IPS-NIHi7 (cell line): ENCODE results near the gene TBC1D26.
A peak's percentile ranks its signal among the peaks of the same experiment; 100 is the strongest.
"Not testable (repeated sequence)": the region's sequence is repeated elsewhere in the genome, so short reads cannot be mapped to it uniquely, and the experiment has no call there.

ENCODE experiments used
- DNase-seq: peaks from one replicate; pipeline ENCODE4 v3.0.0; 2012; ENCODE audit warnings: mixed read lengths; ENCODE audit errors: extremely low spot score

The TBC1D26 gene

DNA sequence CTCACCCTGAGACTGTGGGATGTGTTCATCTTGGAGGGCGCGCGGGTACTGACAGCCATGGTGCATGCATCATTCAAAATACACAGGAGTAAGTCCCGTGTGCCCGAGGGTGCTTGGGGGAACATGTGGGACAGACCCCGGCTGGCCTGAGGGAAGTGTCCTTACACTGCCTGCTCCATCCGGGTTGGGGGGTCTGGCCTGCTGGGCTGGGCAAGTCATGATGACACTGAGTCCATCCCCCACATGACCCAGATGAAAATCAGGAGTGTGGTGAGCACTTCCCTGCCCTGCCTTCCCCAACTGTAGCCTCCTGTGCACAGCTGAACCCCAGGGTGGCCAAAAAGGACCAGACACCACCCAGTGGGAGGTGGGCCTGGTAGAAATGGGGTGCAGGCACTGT lies 10.8 kb downstream of the TBC1D26 start:
- no peak for DNase-seq

DNA sequence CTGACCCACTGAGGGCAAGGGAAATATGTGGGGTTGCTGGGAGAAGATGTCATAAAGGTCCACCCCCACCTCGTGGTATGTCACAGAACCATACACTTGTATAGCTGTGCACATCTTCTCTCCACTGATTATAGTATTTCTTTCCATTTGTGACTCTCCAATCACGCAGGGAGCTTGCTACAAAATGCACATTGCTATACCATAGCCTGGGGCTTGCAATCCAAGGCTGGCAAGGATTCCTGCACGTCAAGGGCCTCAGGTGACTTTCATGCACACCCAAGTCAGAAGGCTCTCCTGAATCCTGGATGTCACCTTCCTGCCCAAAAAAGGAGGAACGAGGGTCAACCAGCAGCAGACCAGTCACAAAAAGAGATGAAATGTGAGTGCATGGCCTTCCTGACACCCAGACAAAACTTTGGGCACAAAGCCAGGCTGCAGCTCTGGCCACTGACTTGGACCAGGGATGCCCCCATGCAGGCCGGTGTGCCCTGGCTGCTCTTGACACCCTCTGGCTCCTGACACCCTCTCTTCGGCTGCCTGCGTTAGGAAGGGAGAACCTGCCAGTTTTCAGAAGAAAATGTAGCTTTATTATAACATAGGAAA lies 12.1 kb downstream of the TBC1D26 start:
- no peak for DNase-seq

DNA sequence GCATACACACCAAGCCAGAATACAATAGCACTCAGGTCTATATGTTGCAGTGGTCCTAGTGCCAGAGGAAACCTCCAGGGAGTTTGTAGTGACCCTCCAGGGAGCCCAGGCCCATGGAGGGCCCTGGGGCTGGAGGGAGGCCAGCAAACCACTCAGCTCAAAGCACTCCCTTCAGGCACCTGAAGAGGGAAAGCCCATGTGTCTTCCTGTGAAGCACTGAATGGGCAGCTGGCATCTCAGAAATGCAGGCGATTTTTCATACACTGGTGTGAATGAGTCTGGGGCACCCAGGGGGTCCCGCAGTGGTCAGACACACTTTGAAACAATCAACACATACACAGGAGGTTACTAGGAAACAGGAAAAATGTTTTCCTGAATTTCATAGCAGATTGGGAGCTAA lies 12.8 kb downstream of the TBC1D26 start:
- DNase-seq = peak; percentile 42

DNA sequence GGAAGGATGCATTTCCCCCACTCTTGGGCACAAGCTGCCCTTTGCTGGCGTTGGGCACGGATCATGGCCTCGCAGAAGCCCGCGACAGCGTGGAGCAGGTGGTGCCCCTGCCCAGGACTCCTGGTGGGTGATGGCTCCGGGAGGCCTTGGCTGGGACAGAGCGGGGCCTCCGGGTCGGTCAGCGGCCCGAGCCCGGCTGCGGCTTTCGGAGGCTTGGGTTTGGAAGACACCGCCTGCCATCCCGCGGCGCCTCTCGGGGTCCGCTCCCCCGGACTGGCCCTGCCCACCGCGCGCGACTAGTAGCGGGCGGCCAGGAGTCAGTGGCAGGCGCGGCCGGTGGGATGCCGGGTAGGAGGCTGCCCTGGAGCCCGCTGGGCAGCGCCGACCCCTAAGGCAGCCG lies 17.3 kb downstream of the TBC1D26 start:
- DNase-seq = not testable (repeated sequence)

DNA sequence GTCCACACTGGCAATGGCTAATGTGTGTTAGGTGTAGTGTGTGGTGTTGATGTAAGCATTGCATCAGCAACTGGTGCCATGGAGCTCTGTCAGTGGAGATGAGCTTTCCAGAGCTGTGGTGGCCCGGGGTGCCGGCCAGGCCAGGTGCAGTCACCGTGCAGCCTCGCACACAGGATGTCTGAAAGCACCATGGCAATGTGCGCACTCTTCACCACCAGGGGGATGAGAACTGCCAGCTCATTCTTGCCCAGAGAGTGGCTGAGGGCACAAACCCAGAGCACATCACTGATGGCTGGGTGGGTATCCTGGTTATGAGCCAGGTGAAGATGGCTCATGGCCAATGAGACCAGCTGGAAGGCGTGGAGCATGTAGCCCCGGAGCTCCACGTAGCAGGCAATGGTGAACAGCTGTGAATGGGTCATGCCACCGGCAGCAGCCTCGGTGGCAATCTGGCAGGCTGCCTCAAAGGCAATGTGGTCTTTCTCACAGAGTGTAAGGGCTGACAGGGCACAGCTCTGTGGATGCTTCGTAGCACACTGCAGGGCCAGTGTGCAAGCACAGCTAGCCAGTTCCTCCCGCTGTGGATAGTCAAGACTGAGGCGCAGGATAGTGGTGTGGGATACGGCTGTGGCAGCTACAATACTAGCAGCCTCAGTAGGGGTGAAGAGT lies 36.9 kb downstream of the TBC1D26 start:
- not testable (repeated sequence) for DNase-seq

DNA sequence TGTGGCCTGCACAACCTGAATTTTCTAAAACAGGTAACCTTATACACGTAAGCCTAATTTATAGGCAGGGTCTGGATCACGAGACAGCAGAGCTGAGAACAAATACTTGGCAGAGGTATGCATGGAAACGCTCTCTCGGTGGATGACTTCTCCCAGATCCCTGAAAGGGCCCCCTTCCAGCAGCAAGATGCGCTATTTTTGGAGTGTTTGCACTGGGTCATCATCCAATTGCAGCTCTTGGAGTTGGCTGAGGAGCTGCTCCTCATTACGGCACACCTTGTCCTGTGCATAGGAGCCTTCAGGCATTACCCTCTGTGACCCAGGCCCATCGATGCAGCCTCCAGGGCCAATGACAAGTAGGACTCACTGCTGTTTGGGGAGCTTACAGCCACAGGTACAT lies 38.6 kb downstream of the TBC1D26 start:
- DNase-seq = not testable (repeated sequence)

DNA sequence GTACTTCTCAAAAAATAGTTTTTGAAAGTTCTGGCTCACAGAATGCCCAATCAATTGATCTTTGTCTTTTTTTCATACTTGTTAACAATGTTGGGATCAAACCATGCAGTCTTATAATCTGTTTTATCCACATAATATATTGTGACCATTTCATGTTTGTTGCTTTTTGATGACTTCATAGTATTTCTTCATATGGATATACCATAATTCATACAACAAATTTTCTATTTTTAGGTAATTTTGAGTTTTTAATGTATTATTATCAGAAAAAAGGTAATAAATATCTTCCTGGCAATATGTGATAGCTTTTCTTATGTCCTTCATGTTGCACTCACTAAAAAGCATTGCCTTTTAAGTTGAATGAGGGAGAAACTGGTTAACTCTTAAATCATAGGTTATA lies 44.8 kb downstream of the TBC1D26 start:
- no peak for DNase-seq

DNA sequence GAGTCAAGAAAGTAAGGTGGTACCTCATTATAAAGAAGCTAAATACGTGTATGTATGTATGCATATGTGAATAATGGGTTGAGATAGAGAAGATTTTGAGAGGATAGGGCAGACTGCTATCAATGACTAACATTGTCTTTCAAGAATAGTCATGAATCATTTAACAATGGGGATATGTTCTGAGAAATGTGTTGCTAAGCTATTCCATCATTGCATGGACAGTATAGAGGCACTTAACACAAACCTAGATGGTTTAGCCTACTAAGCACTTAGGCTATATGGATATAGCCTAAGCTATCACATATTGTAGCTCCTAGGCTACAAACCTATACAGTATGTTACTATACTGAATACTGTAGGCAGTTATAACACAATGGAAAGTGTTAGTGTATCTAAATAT lies 45.2 kb downstream of the TBC1D26 start:
- no peak for DNase-seq

DNA sequence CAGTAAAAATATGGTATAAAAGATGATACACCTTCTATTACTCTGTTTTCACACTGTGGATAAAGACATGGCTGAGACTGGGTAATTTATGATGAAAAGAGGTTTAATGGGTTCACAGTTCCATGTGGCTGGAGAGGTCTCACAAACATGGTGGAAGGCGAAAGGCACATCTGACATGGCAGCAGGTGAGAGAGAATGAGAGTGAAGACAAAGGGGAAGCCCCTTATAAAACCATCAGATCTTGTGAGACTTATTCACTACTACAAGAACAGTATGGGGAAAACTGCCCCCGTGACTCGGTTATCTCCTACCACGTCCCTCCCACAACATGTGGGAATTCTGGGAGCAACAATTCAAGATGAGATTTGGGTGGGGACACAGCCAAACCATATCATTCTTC lies 45.6 kb downstream of the TBC1D26 start:
- no peak for DNase-seq

DNA sequence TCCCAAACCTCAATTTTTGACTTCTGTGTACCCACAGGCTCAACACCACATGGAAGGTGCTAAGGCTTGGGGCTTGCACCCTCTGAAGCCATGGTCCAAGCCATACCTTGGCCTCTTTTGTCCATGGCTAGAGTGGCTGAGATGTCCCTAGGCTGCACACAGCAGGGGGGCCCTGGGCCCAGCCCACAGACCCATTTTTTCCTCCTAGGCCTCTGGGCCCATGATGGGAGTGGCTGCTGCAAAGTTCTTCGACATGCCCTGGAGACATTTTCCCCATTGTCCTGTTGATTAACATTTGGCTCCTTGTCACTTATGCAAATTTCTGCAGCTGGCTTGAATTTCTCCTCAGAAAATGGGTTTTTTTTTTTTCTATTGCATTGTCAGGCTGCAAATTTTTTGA lies 47.0 kb downstream of the TBC1D26 start:
- DNase-seq = no peak

DNA sequence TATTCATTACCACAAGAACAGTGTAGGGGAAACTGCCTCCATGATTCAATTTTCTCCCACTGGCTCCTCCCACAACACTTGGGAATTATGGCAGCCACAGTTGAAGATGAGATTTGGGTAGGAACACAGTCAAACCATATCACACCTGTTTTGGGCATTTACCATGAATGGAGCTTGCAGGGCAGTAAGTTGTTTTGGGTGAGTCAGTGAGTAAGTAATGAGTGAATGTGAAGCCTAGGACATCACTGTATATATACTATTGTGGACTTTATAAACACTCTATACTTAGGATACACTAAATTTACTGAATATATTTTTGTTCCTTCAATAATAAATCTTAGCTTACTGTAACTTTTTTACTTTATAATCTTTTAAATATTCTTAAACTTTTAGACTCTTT lies 48.1 kb downstream of the TBC1D26 start:
- DNase-seq = no peak

DNA sequence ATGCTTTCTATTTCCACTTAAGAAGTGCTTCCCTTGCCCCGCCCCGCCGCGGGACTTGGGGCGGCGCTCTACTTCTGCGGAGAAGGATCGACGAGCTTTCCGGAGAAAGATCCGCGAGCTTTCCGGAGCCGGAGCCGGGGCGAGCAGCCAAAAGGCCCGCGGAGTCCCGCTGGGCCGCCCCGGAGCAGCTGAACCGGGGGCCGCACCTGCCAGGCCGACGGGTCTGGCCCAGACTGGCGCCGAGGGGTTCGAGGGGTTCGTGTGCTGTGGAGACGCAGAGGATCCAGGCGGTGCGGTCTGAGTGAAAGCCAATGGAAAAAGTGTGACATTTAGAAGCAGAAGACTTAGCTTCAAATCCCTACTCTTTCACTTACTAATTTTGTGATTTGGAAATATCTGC lies 50.8 kb downstream of the TBC1D26 start:
- DNase-seq = peak; percentile 7

DNA sequence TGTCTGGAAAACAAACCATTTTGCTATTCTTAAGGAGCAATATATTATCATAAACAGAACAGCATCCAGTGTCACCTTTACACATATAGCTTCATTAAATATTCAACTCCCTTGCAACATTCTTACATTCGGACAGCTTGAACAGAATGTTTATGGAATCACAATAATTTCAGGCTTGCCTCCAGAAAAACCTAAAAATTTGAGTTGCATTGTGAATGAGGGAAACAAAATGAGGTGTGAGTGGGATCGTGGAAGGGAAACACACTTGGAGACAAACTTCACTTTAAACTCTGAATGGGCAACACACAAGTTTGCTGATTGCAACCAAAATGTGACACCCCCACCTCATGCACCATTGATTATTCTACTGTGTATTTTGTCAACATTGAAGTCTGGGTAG lies 51.4 kb downstream of the TBC1D26 start:
- no peak for DNase-seq

DNA sequence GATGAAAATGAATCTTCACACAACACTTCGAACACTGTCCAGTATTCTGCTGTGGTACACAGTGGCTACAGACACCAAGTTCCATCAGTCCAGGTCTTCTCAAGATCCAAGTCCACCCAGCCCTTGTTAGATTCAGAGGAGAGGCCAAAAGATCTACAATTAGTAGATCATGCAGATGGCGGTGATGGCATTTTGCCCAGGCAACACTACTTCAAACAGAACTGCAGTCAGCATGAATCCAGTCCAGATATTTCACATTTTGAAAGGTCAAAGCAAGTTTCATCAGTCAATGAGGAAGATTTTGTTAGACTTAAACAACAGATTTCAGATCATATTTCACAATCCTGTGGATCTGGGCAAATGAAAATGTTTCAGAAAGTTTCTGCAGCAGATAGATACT lies 52.3 kb downstream of the TBC1D26 start:
- not testable (repeated sequence) for DNase-seq

DNA sequence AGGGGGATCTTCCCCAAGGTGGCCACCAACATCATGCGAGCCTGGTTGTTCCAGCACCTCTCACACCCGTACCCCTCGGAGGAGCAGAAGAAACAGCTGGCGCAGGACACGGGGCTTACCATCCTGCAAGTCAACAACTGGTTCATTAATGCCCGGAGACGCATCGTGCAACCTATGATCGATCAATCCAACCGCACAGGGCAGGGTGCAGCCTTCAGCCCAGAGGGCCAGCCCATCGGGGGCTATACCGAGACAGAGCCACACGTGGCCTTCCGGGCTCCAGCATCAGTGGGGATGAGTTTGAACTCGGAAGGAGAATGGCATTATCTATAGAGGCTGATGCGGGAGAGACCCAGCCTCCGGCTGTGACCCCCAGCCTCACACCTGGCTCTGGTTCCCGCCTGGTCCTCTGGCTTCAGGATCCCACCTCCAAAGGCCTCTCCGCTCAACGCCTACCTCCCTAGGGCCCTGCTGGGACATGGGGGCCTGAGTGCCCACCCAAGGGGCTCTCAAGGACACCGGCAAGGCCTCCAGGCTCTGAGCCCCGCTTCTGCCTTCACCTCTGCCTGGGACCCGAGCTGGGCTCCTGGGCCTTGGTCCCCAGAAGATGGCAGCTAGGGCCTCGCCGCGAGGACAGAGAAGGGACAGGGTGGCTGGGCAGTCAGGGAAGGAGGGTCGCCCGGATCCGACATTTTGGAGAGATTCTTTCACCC lies 55.4 kb downstream of the TBC1D26 start:
- not testable (repeated sequence) for DNase-seq

DNA sequence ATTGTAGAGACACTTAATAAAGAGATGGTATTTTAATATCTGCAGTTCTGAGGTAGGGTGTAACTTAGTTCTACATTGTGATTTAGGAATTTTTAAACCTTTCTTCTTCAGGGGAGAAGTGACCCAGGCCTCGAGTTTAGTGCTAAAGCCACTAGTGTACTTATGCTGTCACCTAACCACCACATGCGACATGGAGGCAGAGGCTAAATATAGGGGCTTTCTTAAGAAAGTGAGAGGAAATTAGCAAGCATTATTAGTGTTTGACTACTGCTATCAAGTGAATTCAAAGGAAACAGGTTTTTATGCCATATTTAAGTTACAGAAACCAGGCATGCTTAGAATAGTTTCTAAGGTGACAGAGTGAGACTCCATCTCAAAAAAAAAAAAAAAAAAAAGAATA lies 56.3 kb downstream of the TBC1D26 start:
- not testable (repeated sequence) for DNase-seq
